CD14-positive monocyte (primary cell): ENCODE data around the gene UNC13B. TPM values are rescaled to one million over a fixed set of nuclear protein-coding genes. Genes with fewer than 3 reads are reported as not detected.

ENCODE experiments used
- DNase-seq, 3 donors: peaks; one replicate each; pipeline ENCODE4 v3.0.0-alpha.2; 2011 to 2022
- H2AFZ ChIP-seq: 2 replicates; pipeline ENCODE4 v1.6.0; 2012; ENCODE audit warnings: mild to moderate bottlenecking, low read depth, low read length, inconsistent platforms; ENCODE audit not compliant: insufficient read depth, poor library complexity, severe bottlenecking
- H3K27ac ChIP-seq, 2 donors: 1 replicate in 1 of 2; 2 replicates in 1 of 2; pipeline ENCODE4 v1.5.1; 2012 to 2013; ENCODE audit warnings: low read length in 2 of 2, control low read depth in 1 of 2, inconsistent platforms in 1 of 2, low read depth in 1 of 2, mild to moderate bottlenecking in 1 of 2
- H3K27me3 ChIP-seq, 2 donors: one replicate each; pipeline versions ENCODE4 v1.6.0 to v1.6.1; 2011 to 2013; ENCODE audit warnings: low read length in 2 of 2; ENCODE audit not compliant: control insufficient read depth in 2 of 2, insufficient read depth in 2 of 2
- H3K36me3 ChIP-seq, 2 donors: replicated peaks in 1 of 2; 1 replicate in 1 of 2; 2 replicates in 1 of 2; pipeline versions ENCODE4 v1.5.1 to v1.6.1; 2012 to 2013; ENCODE audit warnings: low read length in 2 of 2, control low read depth in 1 of 2, inconsistent platforms in 1 of 2, mild to moderate bottlenecking in 1 of 2; ENCODE audit not compliant: insufficient read depth in 2 of 2, control insufficient read depth in 1 of 2
- H3K4me1 ChIP-seq, 2 donors: 1 replicate in 1 of 2; 2 replicates in 1 of 2; pipeline versions ENCODE4 v1.5.1 to v1.6.1; 2012 to 2013; ENCODE audit warnings: low read length in 2 of 2, control low read depth in 1 of 2, inconsistent platforms in 1 of 2, mild to moderate bottlenecking in 1 of 2, moderate library complexity in 1 of 2; ENCODE audit not compliant: insufficient read depth in 2 of 2, control insufficient read depth in 1 of 2
- H3K4me2 ChIP-seq: replicated peaks from 2 replicates; pipeline ENCODE3; 2012; ENCODE audit warnings: low read length, moderate library complexity, mild to moderate bottlenecking; ENCODE audit not compliant: poor library complexity, severe bottlenecking; ENCODE audit errors: extremely low read depth
- H3K4me3 ChIP-seq, 3 experiments: fragments of 200-600 bp in 1 of 3; sonication (generic) in 1 of 3; replicated peaks in 1 of 3; 1 replicate in 2 of 3; 2 replicates in 1 of 3; pipeline ENCODE4 v1.5.1; 2011 to 2013; ENCODE audit warnings: low read length in 3 of 3, mild to moderate bottlenecking in 3 of 3, control low read depth in 2 of 3, low read depth in 2 of 3, inconsistent platforms in 1 of 3, moderate library complexity in 1 of 3
- H3K79me2 ChIP-seq: 2 replicates; pipeline ENCODE4 v1.6.0; 2012; ENCODE audit warnings: mild to moderate bottlenecking, control low read depth, inconsistent platforms, low read length, moderate library complexity; ENCODE audit not compliant: insufficient read depth
- H3K9ac ChIP-seq: 2 replicates; pipeline ENCODE4 v1.6.0; 2017; ENCODE audit warnings: low read length, mild to moderate bottlenecking; ENCODE audit not compliant: insufficient read depth, poor library complexity, severe bottlenecking
- H3K9me3 ChIP-seq, 2 donors: replicated peaks in 1 of 2; 1 replicate in 1 of 2; 2 replicates in 1 of 2; pipeline versions ENCODE4 v1.5.1 to v1.6.1; 2012 to 2013; ENCODE audit warnings: low read length in 2 of 2, control low read depth in 1 of 2; ENCODE audit not compliant: control insufficient read depth in 1 of 2, insufficient read depth in 1 of 2
- H4K20me1 ChIP-seq: 2 replicates; pipeline ENCODE4 v1.6.0; 2012; ENCODE audit warnings: mild to moderate bottlenecking, low read length, control low read depth, moderate library complexity; ENCODE audit not compliant: insufficient read depth
- H3K27ac Mint-ChIP-seq, 7 donors: one replicate each; pipeline ENCODE4 v1.8.0; 2020; ENCODE audit warnings: mild to moderate bottlenecking in 7 of 7, mixed read lengths in 7 of 7, moderate library complexity in 6 of 7, inconsistent platforms in 2 of 7
- H3K27me3 Mint-ChIP-seq, 3 donors: one replicate each; pipeline ENCODE4 v1.8.0; 2021 to 2022; ENCODE audit warnings: low read depth in 3 of 3, mild to moderate bottlenecking in 3 of 3, mixed read lengths in 3 of 3, moderate library complexity in 3 of 3, inconsistent platforms in 1 of 3
- H3K36me3 Mint-ChIP-seq, 2 donors: one replicate each; pipeline ENCODE4 v1.8.0; 2020; ENCODE audit warnings: mixed read lengths in 2 of 2, inconsistent platforms in 1 of 2, mild to moderate bottlenecking in 1 of 2
- H3K4me1 Mint-ChIP-seq: one replicate; pipeline ENCODE4 v1.8.0; 2020; ENCODE audit warnings: mild to moderate bottlenecking, mixed read lengths
- H3K4me3 Mint-ChIP-seq, 2 donors: one replicate each; pipeline ENCODE4 v1.8.0; 2020; ENCODE audit warnings: mild to moderate bottlenecking in 2 of 2, mixed read lengths in 2 of 2, moderate library complexity in 1 of 2
- H3K9me3 Mint-ChIP-seq, 7 donors: one replicate each; pipeline ENCODE4 v1.8.0; 2020 to 2022; ENCODE audit warnings: mixed read lengths in 7 of 7, mild to moderate bottlenecking in 6 of 7, moderate library complexity in 6 of 7, inconsistent platforms in 2 of 7
- CTCF ChIP-seq: fragments of 200-600 bp; IDR thresholded peaks from one replicate; pipeline ENCODE4 v1.8.0; 2022; ENCODE audit warnings: antibody characterized with exemption, mild to moderate bottlenecking
- WGBS: methylation state at CpG from one replicate; pipeline ENCODE4 v1.1.5; 2013; ENCODE audit warnings: missing lambda C conversion rate; ENCODE audit not compliant: insufficient coverage; 5-methylcytosine and 5-hydroxymethylcytosine counted together
- intact Hi-C, 2 donors: fragments of 100-400 bp; cut with micrococcal nuclease; formaldehyde crosslinking; loops; one replicate each; pipeline versions ENCODE4 v1.15.0 to v1.15.1; 2023
- polyA plus RNA-seq, 3 donors: library from polyadenylated mRNA; depleted of rRNA in 1 of 3; unstranded in 2 of 3; stranded (reverse) in 1 of 3; fragments of 300-500 nt in 2 of 3; fragments of >200 nt in 1 of 3; fragmentation: Illumina TruSeq in 2 of 3; gene quantifications; 1 replicate in 2 of 3; 2 replicates in 1 of 3; pipeline ENCODE4 v1.2.3, GENCODE V29; 2012 to 2021

Gene UNC13B
- polyA plus RNA-seq, 3 donors: 0.41 to 0.81 (median 0.66) TPM

GRCh38 chr9:35348109-35348508, 186.3 kb downstream of the UNC13B start:
- intact Hi-C loops: no loop called here
- Histone ChIP-seq H3K9ac (no peak overlapping the region), H3K27me3 (no peaks in the 10 kb centered on the region), H4K20me1 (no peaks in the 10 kb centered on the region), H3K4me1 (no peaks in the 10 kb centered on the region), H3K36me3 (no peaks in the 10 kb centered on the region), H3K4me2 (no peak overlapping the region), H3K27ac (no peak overlapping the region), H3K79me2 (no peaks in the 10 kb centered on the region), H3K9me3 (no peaks in the 10 kb centered on the region), H3K4me3 (no peak overlapping the region), H2AFZ (no peak overlapping the region)
- no peak for TF ChIP-seq CTCF
- no peak overlapping the region for H3K27ac Mint-ChIP-seq
- H3K4me1 Mint-ChIP-seq: no peaks in the 10 kb centered on the region
- H3K36me3 Mint-ChIP-seq: no peaks in the 10 kb centered on the region
- H3K9me3 Mint-ChIP-seq: peaks cover 0 to 2% (median 0%) of the 10 kb centered on the region in 7 donors
- WGBS: no CpG with 5 or more reads among the region's 5 CpGs
- no peak for DNase-seq
- H3K4me3 Mint-ChIP-seq: no peak overlapping the region
- no peaks in the 10 kb centered on the region for H3K27me3 Mint-ChIP-seq

GRCh38 chr9:35349287-35349990, 187.6 kb downstream of the UNC13B start:
- no peak for TF ChIP-seq CTCF
- no peaks in the 10 kb centered on the region for H4K20me1 ChIP-seq
- no peaks in the 10 kb centered on the region for H3K27me3 ChIP-seq
- intact Hi-C loops: no loop called here
- Mint-ChIP-seq H3K9me3 (no peaks in the 10 kb centered on the region), H3K4me1 (no peaks in the 10 kb centered on the region), H3K27me3 (no peaks in the 10 kb centered on the region), H3K4me3 (no peak overlapping the region), H3K36me3 (no peaks in the 10 kb centered on the region), H3K27ac (no peak overlapping the region)
- no peak overlapping the region for H3K9ac ChIP-seq
- H3K9me3 ChIP-seq: no peaks in the 10 kb centered on the region
- no peak for DNase-seq
- H3K79me2 ChIP-seq: no peaks in the 10 kb centered on the region
- no peaks in the 10 kb centered on the region for H3K36me3 ChIP-seq
- 96% methylated on average over 2 of the region's 3 CpGs for WGBS
- no peak overlapping the region for H2AFZ ChIP-seq
- no peak overlapping the region for H3K27ac ChIP-seq
- no peaks in the 10 kb centered on the region for H3K4me1 ChIP-seq
- no peak overlapping the region for H3K4me3 ChIP-seq
- H3K4me2 ChIP-seq: no peak overlapping the region
